Keratinocyte (primary cell): ENCODE measurements around the gene SPDYC. TPM values are rescaled to one million over a fixed set of nuclear protein-coding genes. Genes with fewer than 3 reads are reported as not detected.
A peak's percentile ranks its signal among the peaks of the same experiment; 100 is the strongest.

Experiments used
- DNase-seq: peaks from one replicate; pipeline ENCODE4 v3.0.0-alpha.2; 2011; ENCODE audit warnings: low read depth, missing footprints, low spot score
- FAIRE-seq: peaks from 2 replicates; lab custom pipeline; 2011; peaks lifted over from hg19 to GRCh38; lab: Jason Lieb, UNC
- H2AFZ ChIP-seq: 2 replicates; pipeline ENCODE4 v1.6.0; 2012; ENCODE audit warnings: low read length, control low read depth, inconsistent platforms; ENCODE audit not compliant: control insufficient read depth
- H3K27ac ChIP-seq: 2 replicates; pipeline ENCODE4 v1.5.1; 2011; ENCODE audit warnings: low read length; ENCODE audit not compliant: control insufficient read depth, insufficient read depth
- H3K27me3 ChIP-seq: 3 replicates; pipeline ENCODE4 v1.6.0; 2011; ENCODE audit warnings: low read length; ENCODE audit not compliant: control insufficient read depth, insufficient read depth; ENCODE audit errors: extremely low read depth
- H3K36me3 ChIP-seq, 2 experiments: 2 replicates in 1 of 2; 3 replicates in 1 of 2; pipeline ENCODE4 v1.5.1; 2011; ENCODE audit warnings: low read length in 2 of 2, mild to moderate bottlenecking in 1 of 2; ENCODE audit not compliant: control insufficient read depth in 2 of 2, insufficient read depth in 2 of 2; ENCODE audit errors: extremely low read depth in 1 of 2
- H3K4me1 ChIP-seq: 3 replicates; pipeline ENCODE4 v1.5.1; 2011; ENCODE audit warnings: low read length; ENCODE audit not compliant: control insufficient read depth, insufficient read depth; ENCODE audit errors: extremely low read depth
- H3K4me2 ChIP-seq: 3 replicates; pipeline ENCODE4 v1.6.0; 2011; ENCODE audit warnings: low read depth, low read length; ENCODE audit not compliant: control insufficient read depth, insufficient read depth; ENCODE audit errors: extremely low read depth
- H3K4me3 ChIP-seq, 3 experiments: fragments of 200-600 bp in 1 of 3; sonication (generic) in 1 of 3; 2 replicates in 2 of 3; 3 replicates in 1 of 3; pipeline ENCODE4 v1.5.1; 2011 to 2016; ENCODE audit warnings: low read length in 3 of 3, mild to moderate bottlenecking in 3 of 3, control low read depth in 2 of 3, inconsistent platforms in 1 of 3, low read depth in 1 of 3, mixed read lengths in 1 of 3, mixed run types in 1 of 3, moderate library complexity in 1 of 3; ENCODE audit not compliant: control insufficient read depth in 2 of 3, insufficient read depth in 2 of 3; ENCODE audit errors: extremely low read depth in 1 of 3
- H3K79me2 ChIP-seq: 2 replicates; pipeline ENCODE4 v1.6.0; 2012; ENCODE audit warnings: low read length; ENCODE audit not compliant: control insufficient read depth, insufficient read depth
- H3K9ac ChIP-seq: 3 replicates; pipeline ENCODE4 v1.6.0; 2011; ENCODE audit warnings: low read length; ENCODE audit not compliant: control insufficient read depth, insufficient read depth; ENCODE audit errors: extremely low read depth
- H3K9me1 ChIP-seq: 3 replicates; pipeline ENCODE4 v1.6.0; 2011; ENCODE audit warnings: low read length; ENCODE audit not compliant: control insufficient read depth, insufficient read depth; ENCODE audit errors: extremely low read depth
- H3K9me3 ChIP-seq: 2 replicates; pipeline ENCODE4 v1.5.1; 2012; ENCODE audit warnings: low read depth, low read length; ENCODE audit not compliant: control insufficient read depth
- H4K20me1 ChIP-seq: 3 replicates; pipeline ENCODE4 v1.6.0; 2011; ENCODE audit warnings: low read length; ENCODE audit not compliant: control insufficient read depth, insufficient read depth; ENCODE audit errors: extremely low read depth
- CTCF ChIP-seq, 3 experiments: IDR thresholded peaks in 1 of 3; conservative IDR thresholded peaks in 1 of 3; optimal IDR thresholded peaks in 1 of 3; 2 replicates in 2 of 3; 3 replicates in 1 of 3; pipeline versions ENCODE3 to v1.5.1; 2011; ENCODE audit warnings: low read length in 3 of 3, mild to moderate bottlenecking in 3 of 3, moderate library complexity in 2 of 3, control low read depth in 1 of 3, inconsistent platforms in 1 of 3; ENCODE audit not compliant: insufficient read depth in 2 of 3; ENCODE audit errors: extremely low read depth in 1 of 3
- EZH2 ChIP-seq: IDR thresholded peaks from one replicate; pipeline ENCODE4 v1.6.1; 2012; ENCODE audit warnings: inconsistent platforms, mild to moderate bottlenecking, low read length, moderate library complexity
- dilution Hi-C: fragments of 300-500 bp; cut with MboI; formaldehyde crosslinking; loops from one replicate; pipeline ENCODE4 v1.7.0; 2020; ENCODE audit warnings: low sequenced_read_pairs; ENCODE audit not compliant: extremely low pct_ligation_motif_present
- polyA plus RNA-seq, 5 experiments: library from polyadenylated mRNA; depleted of rRNA in 3 of 5; stranded (reverse) in 3 of 5; stranded (forward) in 1 of 5; unstranded in 1 of 5; fragments of >200 nt; gene quantifications; 1 replicate in 1 of 5; 2 replicates in 3 of 5; 3 replicates in 1 of 5; pipeline versions ENCODE4 v1.2.1 to v1.2.3, GENCODE V29; 2011 to 2012; ENCODE audit warnings: missing spikeins in 2 of 5, low read depth in 1 of 5, low replicate concordance in 1 of 5

The SPDYC gene
- polyA plus RNA-seq, 1 donor (not counting 4 experiments of a cell fraction or from before 2014, with no cell fraction given), result not detected

- peak overlapping the region; percentile 100 for H3K27ac ChIP-seq
- FAIRE-seq, result peak; percentile 58
- H4K20me1 ChIP-seq, result peaks cover 8% of the 10 kb centered on the region
- H3K36me3 ChIP-seq, result peaks cover 32 to 41% of the 10 kb centered on the region in 2 experiments
- peak overlapping the region; percentile 100 for H3K9ac ChIP-seq
- peak overlapping the region; percentile 82 to 97 (median 90) for H3K4me3 ChIP-seq
- no peaks in the 10 kb centered on the region for H3K27me3 ChIP-seq
- TF ChIP-seq EZH2, result no peak
- no peak for TF ChIP-seq CTCF (optimal IDR thresholded peaks at IDR 0.05 in 1 of 3, IDR thresholded peaks at IDR 0.05 in 1 of 3, conservative IDR thresholded peaks at IDR 0.05 in 1 of 3; ENCODE audit: extremely low read depth in 1 of 3, insufficient read depth in 2 of 3, low read length in 3 of 3)
- peaks cover 32% of the 10 kb centered on the region for H3K79me2 ChIP-seq
- dilution Hi-C loops, result no loop called here
- H3K9me3 ChIP-seq, result no peaks in the 10 kb centered on the region
- peak overlapping the region; percentile 99 for H3K4me2 ChIP-seq
- peak; percentile 48 for DNase-seq
- H3K9me1 ChIP-seq, result no peaks in the 10 kb centered on the region
- H3K4me1 ChIP-seq, result peaks cover 20% of the 10 kb centered on the region
- no peak overlapping the region for H2AFZ ChIP-seq
Observed at GRCh38 chr11:65132988-65133700, 36.9 kb upstream of the SPDYC start.

- no peaks in the 10 kb centered on the region for H3K9me1 ChIP-seq
- dilution Hi-C loops, result no loop called here
- H2AFZ ChIP-seq, result no peak overlapping the region
- DNase-seq (no peak), FAIRE-seq (no peak)
- peaks cover 20% of the 10 kb centered on the region for H3K4me1 ChIP-seq
- no peak for TF ChIP-seq EZH2
- no peak for TF ChIP-seq CTCF (optimal IDR thresholded peaks at IDR 0.05 in 1 of 3, IDR thresholded peaks at IDR 0.05 in 1 of 3, conservative IDR thresholded peaks at IDR 0.05 in 1 of 3; ENCODE audit: extremely low read depth in 1 of 3, insufficient read depth in 2 of 3, low read length in 3 of 3)
- H3K27ac ChIP-seq, result peak overlapping the region; percentile 100
- peak overlapping the region; percentile 99 for H3K4me2 ChIP-seq
- H3K79me2 ChIP-seq, result peaks cover 32% of the 10 kb centered on the region
- H3K9me3 ChIP-seq, result no peaks in the 10 kb centered on the region
- H3K4me3 ChIP-seq, result peak overlapping the region; percentile 82 to 97 (median 90)
- H4K20me1 ChIP-seq, result peaks cover 8% of the 10 kb centered on the region
- H3K27me3 ChIP-seq, result no peaks in the 10 kb centered on the region
- peaks cover 31 to 41% of the 10 kb centered on the region in 2 experiments for H3K36me3 ChIP-seq
- H3K9ac ChIP-seq, result peak overlapping the region; percentile 100
Observed at GRCh38 chr11:65133724-65134123, 36.3 kb upstream of the SPDYC start.
